ENCODE data around the gene BAG5.

Gene BAG5

GRCh38 chr14:103563844-103564505 lies 1.5 kb upstream of the BAG5 start:
- TF ChIP-seq EZH2phosphoT487 (conservative IDR thresholded peaks at IDR 0.05; ENCODE audit: low read length) (no peak), CTCF (IDR thresholded peaks at IDR 0.05; ENCODE audit: insufficient read depth, low read length, poor library complexity, severe bottlenecking) (no peak)
- H3K9me3 ChIP-seq (ENCODE audit: insufficient read depth, low read length), result no peaks in the 10 kb centered on the region
- peaks cover 18% of the 10 kb centered on the region; the same call in 1 of the 2 replicates for H4K20me1 ChIP-seq (ENCODE audit: low read depth, low read length)
- no peak overlapping the region for H3K27ac ChIP-seq (ENCODE audit: low read depth, low read length)
- H3K36me3 ChIP-seq (ENCODE audit: low read length), result peaks cover 12% of the 10 kb centered on the region
- H3K4me3 ChIP-seq (ENCODE audit: insufficient read depth, low read length, poor library complexity, severe bottlenecking), result peak overlapping the region; percentile 95
- H3K9me2 ChIP-seq (replicated peaks; ENCODE audit: insufficient read depth, low read length), result no peaks in the 10 kb centered on the region
- H3K79me2 ChIP-seq (ENCODE audit: insufficient read depth, low read length), result peaks cover 88% of the 10 kb centered on the region
- H3K9ac ChIP-seq (ENCODE audit: low read length), result peak overlapping the region; percentile 98
- H3K27me3 ChIP-seq (ENCODE audit: low read length), result no peaks in the 10 kb centered on the region
- H3F3A ChIP-seq (ENCODE audit: insufficient read depth), result peaks cover 5% of the 10 kb centered on the region; the same call in 1 of the 2 replicates
- no peak overlapping the region for H2AFZ ChIP-seq (ENCODE audit: low read depth, low read length, severe bottlenecking)
- peak overlapping the region; percentile 99 for H3K4me2 ChIP-seq (ENCODE audit: low read depth, low read length, poor library complexity, severe bottlenecking)

- Histone ChIP-seq H3K9me3 (ENCODE audit: insufficient read depth, low read length) (no peaks in the 10 kb centered on the region), H3K36me3 (ENCODE audit: low read length) (peaks cover 13% of the 10 kb centered on the region), H3F3A (ENCODE audit: insufficient read depth) (peaks cover 5% of the 10 kb centered on the region; the same call in 1 of the 2 replicates), H3K27ac (ENCODE audit: low read depth, low read length) (peak overlapping the region; percentile 85), H3K4me2 (ENCODE audit: low read depth, low read length, poor library complexity, severe bottlenecking) (peak overlapping the region; percentile 99), H3K9ac (ENCODE audit: low read length) (peak overlapping the region; percentile 98), H3K9me2 (replicated peaks; ENCODE audit: insufficient read depth, low read length) (no peaks in the 10 kb centered on the region), H3K4me3 (ENCODE audit: insufficient read depth, low read length, poor library complexity, severe bottlenecking) (peak overlapping the region; percentile 95), H3K27me3 (ENCODE audit: low read length) (no peaks in the 10 kb centered on the region), H3K79me2 (ENCODE audit: insufficient read depth, low read length) (peaks cover 92% of the 10 kb centered on the region), H4K20me1 (ENCODE audit: low read depth, low read length) (peaks cover 19% of the 10 kb centered on the region; the same call in 1 of the 2 replicates), H2AFZ (ENCODE audit: low read depth, low read length, severe bottlenecking) (peak overlapping the region; percentile 87)
- TF ChIP-seq EZH2phosphoT487 (conservative IDR thresholded peaks at IDR 0.05; ENCODE audit: low read length) (no peak), CTCF (IDR thresholded peaks at IDR 0.05; ENCODE audit: insufficient read depth, low read length, poor library complexity, severe bottlenecking) (no peak)
Measured at GRCh38 chr14:103563226-103563620, 766 bp upstream of the BAG5 start.

GRCh38 chr14:103562179-103562428 lies 353 bp downstream of the BAG5 start:
- Histone ChIP-seq H3K79me2 (ENCODE audit: insufficient read depth, low read length) (peaks cover 91% of the 10 kb centered on the region), H3K36me3 (ENCODE audit: low read length) (peaks cover 13% of the 10 kb centered on the region), H2AFZ (ENCODE audit: low read depth, low read length, severe bottlenecking) (peak overlapping the region; percentile 87), H3K4me2 (ENCODE audit: low read depth, low read length, poor library complexity, severe bottlenecking) (peak overlapping the region; percentile 99), H4K20me1 (ENCODE audit: low read depth, low read length) (peaks cover 19% of the 10 kb centered on the region; the same call in 1 of the 2 replicates), H3K9ac (ENCODE audit: low read length) (peak overlapping the region; percentile 98), H3K9me3 (ENCODE audit: insufficient read depth, low read length) (no peaks in the 10 kb centered on the region), H3K9me2 (replicated peaks; ENCODE audit: insufficient read depth, low read length) (no peaks in the 10 kb centered on the region), H3K27ac (ENCODE audit: low read depth, low read length) (peak overlapping the region; percentile 85), H3K4me3 (ENCODE audit: insufficient read depth, low read length, poor library complexity, severe bottlenecking) (peak overlapping the region; percentile 95), H3F3A (ENCODE audit: insufficient read depth) (peaks cover 8% of the 10 kb centered on the region; the same call in 1 of the 2 replicates), H3K27me3 (ENCODE audit: low read length) (no peaks in the 10 kb centered on the region)
- no peak for TF ChIP-seq EZH2phosphoT487 (conservative IDR thresholded peaks at IDR 0.05; ENCODE audit: low read length)
- no peak for TF ChIP-seq CTCF (IDR thresholded peaks at IDR 0.05; ENCODE audit: insufficient read depth, low read length, poor library complexity, severe bottlenecking)

All from SU-DHL-6 (cell line).